HG02970 (cell line): ENCODE measurements around the gene ANO6.
A peak's percentile ranks its signal among the peaks of the same experiment; 100 is the strongest.
"Not testable (repeated sequence)": the region's sequence is repeated elsewhere in the genome, so short reads cannot be mapped to it uniquely, and the experiment has no call there.

ENCODE experiments used
- ATAC-seq: cut with Tn5 transposase; IDR thresholded peaks from one replicate; pipeline ENCODE4 v1.9.1; 2021; ENCODE audit warnings: mild to moderate bottlenecking, moderate library complexity, moderate number of reproducible peaks; ENCODE audit not compliant: unreplicated experiment, low FRiP score

ANO6 gene, protein sequence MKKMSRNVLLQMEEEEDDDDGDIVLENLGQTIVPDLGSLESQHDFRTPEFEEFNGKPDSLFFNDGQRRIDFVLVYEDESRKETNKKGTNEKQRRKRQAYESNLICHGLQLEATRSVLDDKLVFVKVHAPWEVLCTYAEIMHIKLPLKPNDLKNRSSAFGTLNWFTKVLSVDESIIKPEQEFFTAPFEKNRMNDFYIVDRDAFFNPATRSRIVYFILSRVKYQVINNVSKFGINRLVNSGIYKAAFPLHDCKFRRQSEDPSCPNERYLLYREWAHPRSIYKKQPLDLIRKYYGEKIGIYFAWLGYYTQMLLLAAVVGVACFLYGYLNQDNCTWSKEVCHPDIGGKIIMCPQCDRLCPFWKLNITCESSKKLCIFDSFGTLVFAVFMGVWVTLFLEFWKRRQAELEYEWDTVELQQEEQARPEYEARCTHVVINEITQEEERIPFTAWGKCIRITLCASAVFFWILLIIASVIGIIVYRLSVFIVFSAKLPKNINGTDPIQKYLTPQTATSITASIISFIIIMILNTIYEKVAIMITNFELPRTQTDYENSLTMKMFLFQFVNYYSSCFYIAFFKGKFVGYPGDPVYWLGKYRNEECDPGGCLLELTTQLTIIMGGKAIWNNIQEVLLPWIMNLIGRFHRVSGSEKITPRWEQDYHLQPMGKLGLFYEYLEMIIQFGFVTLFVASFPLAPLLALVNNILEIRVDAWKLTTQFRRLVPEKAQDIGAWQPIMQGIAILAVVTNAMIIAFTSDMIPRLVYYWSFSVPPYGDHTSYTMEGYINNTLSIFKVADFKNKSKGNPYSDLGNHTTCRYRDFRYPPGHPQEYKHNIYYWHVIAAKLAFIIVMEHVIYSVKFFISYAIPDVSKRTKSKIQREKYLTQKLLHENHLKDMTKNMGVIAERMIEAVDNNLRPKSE

DNA sequence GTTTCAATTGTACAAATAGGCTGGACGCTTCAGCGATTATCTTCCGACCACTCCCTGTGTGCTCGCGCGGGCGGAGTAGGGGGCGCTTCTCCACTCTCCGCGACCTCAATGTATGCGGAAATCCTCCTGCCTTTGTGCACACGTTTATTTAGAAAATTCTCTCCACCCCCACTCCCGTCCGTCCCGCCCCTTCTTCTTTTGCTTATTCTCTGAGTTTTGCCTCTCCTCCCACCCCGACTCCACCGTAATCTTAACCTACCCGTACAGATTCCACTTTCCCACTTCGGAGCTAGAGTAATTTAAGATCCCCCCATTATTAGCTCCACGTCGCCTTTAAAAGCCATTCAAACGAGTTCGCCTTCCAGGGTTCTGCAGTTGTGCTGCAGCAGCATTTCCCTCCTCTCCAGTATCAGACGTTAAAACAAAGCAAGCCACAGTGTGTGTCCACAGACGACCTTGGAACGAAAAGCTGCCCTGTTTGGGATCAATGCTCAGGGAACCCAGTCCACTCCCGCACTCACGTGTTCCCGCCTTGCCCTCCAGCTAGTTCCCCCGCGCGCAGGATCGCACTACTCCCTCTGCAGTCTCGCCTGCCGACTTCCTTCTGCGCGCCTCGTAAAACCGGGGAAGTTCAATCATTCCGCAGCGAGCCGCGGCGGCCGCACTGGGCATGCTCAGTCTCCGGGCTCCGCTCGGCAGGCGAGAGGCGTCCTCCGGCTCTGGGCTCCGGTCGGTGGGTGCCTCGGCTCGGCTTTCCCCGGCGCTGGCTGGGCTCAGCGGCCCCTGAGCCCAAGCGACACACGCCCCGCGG, at the start of gene ANO6:
Gene ANO6 (plus strand): TSS at position 677 of the 811 bp plus-strand sequence. CDS start 227 bp downstream, outside the sequence.
- peak; percentile 64 for ATAC-seq

DNA sequence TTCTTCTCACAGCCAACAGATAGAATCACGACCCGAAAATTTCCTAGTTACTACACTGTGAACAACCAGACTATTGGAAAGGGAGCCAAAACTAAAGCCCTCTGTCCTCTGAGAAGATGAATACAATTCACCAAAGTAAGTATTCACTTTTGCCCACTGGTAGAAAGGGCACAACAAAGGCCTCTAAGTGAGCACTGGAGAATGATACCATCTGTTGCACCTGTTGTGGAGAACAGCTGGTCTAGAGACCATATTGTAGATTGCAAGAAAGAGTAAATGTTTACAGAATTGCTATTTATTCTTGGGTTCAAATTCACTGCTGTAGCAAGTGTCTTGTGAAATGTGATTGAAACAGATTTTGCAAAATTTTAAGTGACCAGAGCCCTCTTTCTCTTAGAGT, 46.9 kb upstream of the ANO6 start:
- ATAC-seq = no peak

DNA sequence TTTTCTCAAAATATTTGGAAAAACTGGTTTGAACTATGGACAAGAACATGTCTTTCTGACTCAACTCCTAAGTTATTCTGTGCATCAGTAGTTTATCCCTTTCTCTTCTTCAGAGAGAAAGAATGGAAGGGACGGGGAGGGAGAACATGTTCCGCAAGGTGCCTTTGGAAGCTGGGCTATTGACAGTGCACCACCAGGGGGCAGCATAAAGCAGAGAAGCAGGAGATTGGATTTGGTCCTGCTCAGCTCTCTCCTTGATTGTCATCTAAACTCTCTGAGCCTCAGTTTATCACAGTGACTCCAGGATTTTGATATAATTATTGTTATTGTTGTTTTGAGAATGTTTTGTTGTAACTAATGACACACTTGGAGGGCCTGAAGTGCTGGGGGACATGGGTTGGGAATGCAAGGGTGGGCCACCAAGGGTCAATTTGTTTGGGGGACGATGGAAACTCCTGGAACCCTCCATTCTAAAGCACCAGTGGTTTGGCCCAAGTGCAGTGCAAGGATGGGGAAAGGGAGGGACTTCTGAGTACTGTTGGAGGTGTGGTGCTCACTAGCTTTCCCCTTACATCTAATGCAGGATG, 45.3 kb upstream of the ANO6 start:
- ATAC-seq = no peak

DNA sequence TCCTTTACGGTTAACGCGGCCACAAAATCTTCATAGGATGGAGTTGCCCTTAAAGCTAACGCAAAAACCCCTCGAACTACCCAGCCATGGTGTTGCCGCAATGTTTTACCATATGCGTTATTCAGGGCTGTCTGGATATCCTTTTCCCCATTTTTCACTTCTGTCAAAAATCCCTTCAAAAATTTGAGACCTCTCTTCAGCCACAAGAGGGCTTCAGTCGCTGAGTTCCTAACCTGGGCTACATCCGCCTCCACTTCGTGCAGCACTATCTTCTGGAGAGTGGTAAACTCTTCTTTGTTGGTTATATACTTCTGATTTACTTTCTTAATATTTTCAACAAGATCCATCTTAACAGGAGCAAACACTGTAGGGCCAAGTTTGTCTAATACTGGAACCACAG, 42.6 kb upstream of the ANO6 start:
- not testable (repeated sequence) for ATAC-seq

DNA sequence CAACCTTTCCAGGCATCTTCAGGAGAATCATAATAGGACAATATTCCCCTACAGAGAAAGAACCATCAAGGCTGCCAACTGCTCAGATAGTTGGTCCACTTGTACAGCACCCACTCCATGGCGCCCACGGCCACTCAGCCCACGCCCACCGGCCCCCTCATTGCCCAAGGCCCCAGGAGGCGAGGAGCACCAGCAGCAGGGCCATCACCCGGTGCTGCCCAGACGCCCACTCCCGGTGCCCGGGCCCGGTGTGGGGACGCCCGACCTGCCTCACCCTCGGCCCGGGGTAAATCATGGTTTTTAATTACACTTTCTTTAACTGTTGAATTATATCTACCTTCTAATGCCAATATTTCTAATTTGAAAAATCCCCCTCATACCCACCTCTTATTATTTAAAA, 41.3 kb upstream of the ANO6 start:
- ATAC-seq = no peak

DNA sequence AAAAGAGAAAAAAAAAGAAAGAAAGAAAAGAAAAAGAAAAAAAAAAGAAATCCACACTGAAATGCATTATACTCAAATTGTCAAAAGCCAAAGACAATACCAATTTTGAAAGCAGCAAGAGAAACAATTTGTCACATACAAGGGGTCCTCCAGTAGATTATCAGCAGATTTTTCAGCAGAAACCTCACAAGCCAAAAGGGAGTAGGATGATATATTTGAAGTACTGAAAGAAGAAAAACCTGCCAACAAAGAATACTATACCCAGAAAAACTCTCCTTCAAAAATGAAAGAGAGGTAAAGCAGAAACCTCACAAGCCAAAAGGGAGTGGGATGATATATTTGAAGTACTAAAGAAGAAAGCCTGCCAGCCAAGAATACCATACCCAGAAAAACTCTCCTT, 37.1 kb upstream of the ANO6 start:
- ATAC-seq = no peak

DNA sequence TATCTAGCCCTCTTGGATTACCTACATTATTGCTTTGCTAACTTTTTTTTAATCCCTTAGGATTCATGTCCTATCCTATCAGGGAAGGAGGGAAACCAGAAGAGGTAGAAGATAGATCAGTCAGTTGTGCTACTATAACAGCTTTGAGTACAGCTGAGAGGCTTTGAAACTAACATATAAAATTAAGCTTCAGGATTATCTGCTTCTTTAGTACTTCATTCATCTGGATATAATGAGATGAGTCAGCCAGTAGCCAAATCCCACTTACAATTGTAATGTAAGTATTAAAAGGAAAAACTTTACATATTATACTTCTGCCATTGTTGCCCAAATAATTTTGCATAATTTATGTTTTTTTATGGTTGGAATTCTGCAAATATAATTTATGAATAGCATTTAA, 33.4 kb upstream of the ANO6 start:
- no peak for ATAC-seq

DNA sequence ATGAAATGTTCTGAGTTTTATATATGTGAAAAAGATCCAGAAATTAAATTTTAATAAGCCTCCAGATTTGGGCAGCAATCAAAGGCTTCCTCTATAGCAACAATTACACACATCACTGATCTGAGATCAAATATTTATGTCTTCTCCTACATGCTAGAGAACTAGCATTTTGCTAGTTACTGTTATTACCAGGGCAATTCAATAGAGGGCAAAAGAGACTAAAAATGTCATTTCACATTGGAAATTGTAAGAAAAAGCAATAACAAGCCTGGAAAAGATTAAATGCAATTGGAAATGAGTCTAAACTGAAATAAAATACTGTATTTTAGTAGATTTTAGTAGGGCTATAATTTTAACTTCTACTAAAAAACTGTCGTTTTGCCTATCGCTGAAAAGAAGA, 32.6 kb upstream of the ANO6 start:
- no peak for ATAC-seq

DNA sequence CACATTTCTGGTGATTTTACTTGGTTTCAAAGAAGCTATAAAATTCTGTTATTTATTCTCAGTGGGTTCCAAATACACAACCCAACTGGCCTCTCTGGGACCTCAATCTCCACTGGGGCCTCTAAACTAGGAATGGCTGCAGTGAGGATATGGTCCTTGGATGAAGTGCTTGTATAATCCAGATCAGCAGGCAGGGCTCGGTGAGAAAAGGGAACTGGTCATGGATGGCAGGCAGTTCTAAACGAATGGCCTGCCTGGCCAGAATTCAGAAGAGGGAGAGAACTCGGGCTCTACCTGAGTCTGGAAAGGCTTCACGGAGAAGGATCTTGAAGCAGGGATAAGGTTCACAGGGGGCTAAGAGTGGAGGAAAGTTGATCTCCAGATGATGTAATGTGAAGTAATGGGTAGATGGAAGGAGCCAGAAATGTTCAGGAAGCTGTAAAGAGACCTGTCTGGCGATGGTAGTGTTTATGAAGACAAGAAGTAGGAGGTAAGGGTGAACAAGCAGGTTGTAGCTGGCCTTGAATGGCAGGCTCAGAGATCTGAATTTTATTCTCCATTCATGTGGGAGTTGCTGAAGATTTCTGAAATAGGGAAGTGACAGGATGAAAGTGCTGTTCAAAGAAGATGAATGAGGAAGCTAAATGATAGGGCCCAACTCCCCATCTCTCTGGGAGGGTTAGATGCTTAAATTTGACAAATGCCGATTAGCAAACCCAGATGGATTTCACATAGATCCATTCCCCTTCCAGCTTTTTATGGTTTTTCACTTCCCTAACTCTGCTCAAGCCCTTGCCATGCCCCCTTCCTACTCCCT, 31.5 kb upstream of the ANO6 start:
- ATAC-seq = no peak

DNA sequence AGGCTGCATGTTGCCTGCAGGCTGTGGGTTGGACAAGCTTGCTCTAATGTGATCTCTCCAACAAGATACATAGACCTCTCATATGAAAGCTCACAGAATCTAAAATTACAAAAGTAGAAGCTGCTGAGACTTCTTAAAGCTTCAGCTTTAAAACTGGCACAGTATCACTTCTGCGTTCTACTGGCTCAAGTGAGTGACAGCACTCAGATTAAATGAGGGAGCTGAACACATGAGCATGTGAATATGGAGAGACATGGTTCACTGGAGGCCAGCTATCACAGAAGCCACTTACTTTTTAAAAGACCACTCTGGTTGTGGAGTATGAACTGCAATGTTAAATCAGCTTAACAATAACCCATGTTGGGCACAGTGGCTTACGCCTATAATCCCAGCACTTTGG, 29.1 kb upstream of the ANO6 start:
- no peak for ATAC-seq

DNA sequence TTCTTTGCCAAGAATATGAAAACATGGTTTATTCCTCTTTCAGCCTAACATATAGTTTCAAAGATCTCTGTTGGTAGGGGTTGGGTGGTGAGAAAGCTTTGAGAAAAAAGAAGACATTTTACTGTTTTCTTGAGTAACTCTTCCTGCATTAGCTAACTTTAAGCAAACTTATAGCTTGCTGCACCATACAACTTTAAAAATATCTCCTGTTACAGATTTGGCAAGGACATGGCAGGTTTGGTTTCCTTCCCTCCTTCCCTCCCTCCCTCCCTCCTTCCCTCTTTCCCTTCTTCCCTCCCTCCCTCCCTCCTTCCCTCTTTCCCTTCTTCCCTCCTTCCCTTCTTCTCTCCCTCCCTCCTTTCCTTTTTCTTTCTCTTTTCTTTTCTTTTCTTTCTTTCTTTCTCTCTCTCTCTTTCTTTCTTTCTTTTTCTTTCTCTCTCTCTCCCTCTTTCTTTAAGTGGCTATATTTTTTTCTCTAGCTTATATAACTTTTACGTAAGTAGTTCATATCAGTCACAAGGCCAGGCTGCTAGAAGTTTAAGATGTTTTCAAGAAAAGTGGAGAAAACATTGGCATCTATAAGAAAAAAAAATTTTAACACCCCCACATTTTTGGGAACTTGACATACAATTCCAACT, 26.0 kb upstream of the ANO6 start:
- no peak for ATAC-seq

DNA sequence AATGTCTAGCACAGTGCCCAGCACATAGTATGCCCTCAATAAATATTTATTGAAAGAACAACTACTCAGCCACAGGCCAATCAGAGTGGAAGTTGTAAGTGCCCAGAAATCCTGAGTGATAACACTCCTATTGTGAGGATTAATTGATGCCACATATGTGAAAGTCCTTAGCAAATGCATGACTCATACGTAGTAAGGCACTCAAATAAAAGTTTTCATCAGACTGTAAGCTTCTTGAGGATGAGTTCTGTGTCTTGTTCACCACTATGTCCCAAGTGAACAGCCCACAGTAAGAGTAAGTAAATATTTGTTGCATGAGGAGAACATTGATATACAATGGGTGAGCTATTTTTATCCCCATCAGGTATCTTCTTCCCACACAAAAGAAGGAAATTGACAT, 24.7 kb upstream of the ANO6 start:
- ATAC-seq = no peak

DNA sequence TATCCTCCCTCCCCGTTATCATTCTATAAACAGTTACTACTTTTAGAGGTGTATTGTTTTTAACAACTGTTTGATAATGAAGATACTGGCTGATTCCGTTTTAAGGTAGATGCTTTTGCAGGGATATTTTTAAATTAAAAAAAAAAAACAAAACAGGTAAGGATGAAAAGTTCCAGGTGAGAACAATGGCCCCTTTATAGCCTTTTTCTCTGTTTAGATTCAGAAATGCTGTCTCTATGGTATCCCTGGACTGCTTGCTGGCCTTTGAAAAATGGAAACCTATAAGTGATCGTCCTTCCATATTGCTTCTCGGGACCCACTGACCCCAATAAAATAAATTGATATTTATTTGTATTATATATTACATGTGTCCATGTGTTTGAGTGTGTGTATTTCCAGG, 23.2 kb upstream of the ANO6 start:
- no peak for ATAC-seq

DNA sequence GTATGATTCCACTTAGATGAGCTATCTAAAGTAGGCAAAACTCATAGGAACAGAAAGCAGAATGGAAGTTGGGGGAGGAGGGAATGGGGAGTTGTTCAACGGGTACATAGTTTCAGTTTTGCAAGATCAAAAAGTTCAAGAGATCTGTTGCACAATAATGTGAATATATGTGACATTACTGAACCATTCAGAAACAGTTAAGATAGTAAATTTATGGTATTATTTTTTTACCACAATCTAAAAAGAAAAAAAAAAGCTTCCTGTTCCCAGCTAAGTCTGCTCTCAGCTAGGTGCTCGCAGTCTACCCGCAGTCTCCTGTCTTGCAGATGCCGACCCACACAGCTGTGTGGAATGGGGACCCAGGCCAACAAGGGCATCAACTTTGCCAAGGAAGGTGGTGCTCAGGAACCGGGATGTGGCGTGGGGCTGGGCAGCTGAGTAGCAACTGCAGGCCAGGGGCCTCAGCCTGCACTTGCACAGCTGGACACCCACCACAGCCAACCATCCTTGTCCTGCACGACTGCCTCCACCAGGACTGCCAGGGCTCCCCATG, 15.3 kb upstream of the ANO6 start:
- ATAC-seq = no peak

DNA sequence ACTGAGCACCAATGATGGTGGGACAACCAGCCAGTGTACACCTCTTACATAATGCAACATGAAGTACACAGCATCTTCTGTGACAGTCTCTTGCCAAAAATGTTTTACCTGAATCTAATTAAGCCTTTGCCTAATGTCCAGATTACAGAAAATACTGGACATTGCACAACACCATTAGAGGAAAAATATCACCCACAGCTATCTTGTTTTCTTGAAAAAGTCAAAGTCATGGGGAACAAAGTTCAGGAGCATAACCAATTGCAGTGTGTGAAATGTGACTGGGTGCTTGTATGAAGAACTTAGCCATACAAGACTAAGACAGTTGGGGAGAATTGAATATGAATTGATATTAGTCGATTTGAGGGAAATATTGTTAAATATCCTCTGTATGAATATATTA, 12.1 kb upstream of the ANO6 start:
- no peak for ATAC-seq

DNA sequence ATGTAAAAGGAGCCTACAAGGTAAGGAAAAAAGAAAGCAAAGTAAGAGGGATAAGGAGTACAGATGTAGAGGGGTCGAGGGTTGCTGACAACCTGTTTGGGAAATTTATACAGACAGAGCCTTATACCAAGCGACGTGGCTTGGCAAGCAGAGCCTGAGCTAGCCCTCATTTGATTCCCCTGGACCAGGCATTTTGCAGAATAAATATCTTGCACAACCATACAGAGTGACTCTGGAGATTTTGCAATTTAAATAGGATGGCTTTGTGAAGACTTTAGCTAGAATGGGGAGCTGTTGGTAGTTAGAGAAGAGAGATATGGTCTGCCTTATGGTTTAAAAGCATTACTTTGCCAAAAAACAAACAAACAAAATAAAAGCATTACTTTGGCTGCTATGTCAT, 11.1 kb upstream of the ANO6 start:
- no peak for ATAC-seq

DNA sequence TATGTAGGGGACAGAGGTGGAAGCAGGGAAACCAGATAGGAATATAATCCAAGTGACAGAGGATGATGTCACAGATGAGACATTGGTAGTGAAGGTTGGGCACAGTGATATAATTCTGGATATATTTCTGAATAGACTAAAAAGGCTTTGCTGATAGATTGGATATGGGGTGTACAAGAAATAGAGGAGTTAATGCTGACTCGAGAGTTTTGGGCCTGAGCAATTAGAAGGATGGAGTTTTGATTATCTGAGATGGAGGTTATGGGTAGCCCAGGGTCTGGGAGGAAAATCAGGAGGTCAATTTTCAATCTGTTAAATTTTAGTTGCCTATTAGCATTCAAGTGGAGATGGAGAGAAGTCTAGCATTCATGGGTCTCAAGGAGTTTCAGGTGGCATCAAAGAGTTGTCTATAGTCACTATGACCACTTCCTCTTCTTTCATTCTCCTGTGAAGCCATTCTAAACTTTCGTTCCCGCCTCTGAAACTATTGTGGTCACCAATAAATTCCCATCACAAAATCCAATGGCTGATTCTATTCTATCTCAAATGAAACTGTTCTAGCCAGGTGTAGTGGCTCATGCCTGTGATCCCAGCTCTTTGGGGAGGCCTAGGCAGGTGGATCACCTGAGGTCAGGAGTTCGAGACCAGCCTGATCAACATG, 10.6 kb upstream of the ANO6 start:
- no peak for ATAC-seq
